Liver (tissue), 9 donors: ENCODE data around the gene NDUFB7. TPM values are rescaled to one million over a fixed set of nuclear protein-coding genes. Genes with fewer than 3 reads are reported as not detected.

Source experiments
- DNase-seq: peaks from one replicate; pipeline ENCODE4 v3.0.0-alpha.2; 2017; ENCODE audit warnings: low spot score
- H3K27ac ChIP-seq, 2 donors: one replicate each; pipeline ENCODE4 v1.7.0; 2013; ENCODE audit warnings: inconsistent platforms in 2 of 2, low read length in 2 of 2, control low read depth in 1 of 2, low read depth in 1 of 2, mild to moderate bottlenecking in 1 of 2
- H3K27me3 ChIP-seq, 4 donors: one replicate each; pipeline versions ENCODE4 v1.6.1 to v1.7.0; 2013; ENCODE audit warnings: low read length in 3 of 4, inconsistent platforms in 1 of 4, mild to moderate bottlenecking in 1 of 4, moderate library complexity in 1 of 4; ENCODE audit not compliant: control insufficient read depth in 4 of 4, insufficient read depth in 4 of 4
- H3K36me3 ChIP-seq, 4 donors: one replicate each; pipeline versions ENCODE4 v1.6.1 to v1.7.0; 2013; ENCODE audit warnings: low read length in 3 of 4, mild to moderate bottlenecking in 3 of 4, low read depth in 1 of 4, moderate library complexity in 1 of 4; ENCODE audit not compliant: control insufficient read depth in 4 of 4, insufficient read depth in 3 of 4
- H3K4me1 ChIP-seq, 4 donors: one replicate each; pipeline versions ENCODE4 v1.6.1 to v1.7.0; 2013; ENCODE audit warnings: low read length in 3 of 4, mild to moderate bottlenecking in 3 of 4, moderate library complexity in 1 of 4; ENCODE audit not compliant: control insufficient read depth in 4 of 4, insufficient read depth in 4 of 4
- H3K4me3 ChIP-seq, 3 donors: one replicate each; pipeline versions ENCODE4 v1.6.1 to v1.7.0; 2013; ENCODE audit warnings: low read length in 3 of 3, control low read depth in 1 of 3, low read depth in 1 of 3, mild to moderate bottlenecking in 1 of 3
- H3K9ac ChIP-seq, 2 donors: one replicate each; pipeline ENCODE4 v1.7.0; 2013; ENCODE audit warnings: low read length in 2 of 2, mild to moderate bottlenecking in 2 of 2, moderate library complexity in 2 of 2, control low read depth in 1 of 2, low read depth in 1 of 2
- H3K9me3 ChIP-seq, 4 donors: one replicate each; pipeline versions ENCODE4 v1.6.1 to v1.7.0; 2013; ENCODE audit warnings: low read length in 3 of 4; ENCODE audit not compliant: control insufficient read depth in 4 of 4
- EGR1 ChIP-seq, 2 donors: IDR thresholded peaks; 2 replicates each; pipeline ENCODE4 v1.6.1; 2016 to 2018; ENCODE audit warnings: antibody characterized with exemption in 2 of 2, low read depth in 2 of 2
- FOXA1 ChIP-seq: IDR thresholded peaks from 2 replicates; pipeline ENCODE4 v1.6.1; 2016; ENCODE audit warnings: antibody characterized with exemption
- FOXA2 ChIP-seq: IDR thresholded peaks from 2 replicates; pipeline ENCODE4 v1.6.1; 2016; ENCODE audit warnings: antibody characterized with exemption
- GABPA ChIP-seq, 2 donors: IDR thresholded peaks in 1 of 2; conservative IDR thresholded peaks in 1 of 2; 2 replicates each; pipeline ENCODE4 v1.6.1; 2016; ENCODE audit warnings: antibody characterized with exemption in 2 of 2, mild to moderate bottlenecking in 1 of 2, moderate library complexity in 1 of 2
- HNF4A ChIP-seq, 2 donors: conservative IDR thresholded peaks; 2 replicates each; pipeline ENCODE4 v1.6.1; 2016; ENCODE audit warnings: antibody characterized with exemption in 2 of 2, mild to moderate bottlenecking in 2 of 2
- HNF4G ChIP-seq: IDR thresholded peaks from 2 replicates; pipeline ENCODE4 v1.6.1; 2016; ENCODE audit warnings: antibody characterized with exemption
- JUND ChIP-seq, 2 donors: IDR thresholded peaks; 2 replicates each; pipeline ENCODE4 v1.6.1; 2016; ENCODE audit warnings: antibody characterized with exemption in 2 of 2
- NR2F2 ChIP-seq: IDR thresholded peaks from 2 replicates; pipeline ENCODE4 v1.6.1; 2016; ENCODE audit warnings: antibody characterized with exemption
- RAD21 ChIP-seq, 2 donors: IDR thresholded peaks; 2 replicates each; pipeline ENCODE4 v1.6.1; 2016; ENCODE audit warnings: antibody characterized with exemption in 2 of 2, mild to moderate bottlenecking in 2 of 2
- RXRA ChIP-seq, 2 donors: IDR thresholded peaks; 2 replicates each; pipeline ENCODE4 v1.6.1; 2017 to 2018; ENCODE audit warnings: antibody characterized with exemption in 2 of 2, mild to moderate bottlenecking in 1 of 2
- SP1 ChIP-seq: IDR thresholded peaks from 2 replicates; pipeline ENCODE4 v1.6.1; 2018; ENCODE audit warnings: antibody characterized with exemption, mild to moderate bottlenecking
- TAF1 ChIP-seq: conservative IDR thresholded peaks from 2 replicates; pipeline ENCODE4 v1.6.1; 2016; ENCODE audit warnings: antibody characterized with exemption, mild to moderate bottlenecking
- YY1 ChIP-seq: IDR thresholded peaks from 2 replicates; pipeline ENCODE4 v1.6.1; 2016; ENCODE audit warnings: antibody characterized with exemption, mild to moderate bottlenecking
- WGBS: extraction: QIAGEN DNeasy Blood & Tissue Kit; methylation state at CpG from one replicate; pipeline ENCODE4 v1.1.7; 2013; 5-methylcytosine and 5-hydroxymethylcytosine counted together
- polyA plus RNA-seq, 2 donors: library from polyadenylated mRNA; stranded (reverse) in 1 of 2; unstranded in 1 of 2; fragments of 200-250 nt in 1 of 2; fragments of >200 nt in 1 of 2; fragmentation: Nextera tagmentation in 1 of 2; extraction: Ambion mirVana in 1 of 2; gene quantifications; one replicate each; pipeline versions ENCODE4 v1.2.1 to v1.2.3, GENCODE V29; 2013 to 2015
- total RNA-seq, 2 donors: library from RNA; depleted of rRNA; stranded (reverse); fragments of >200 nt; gene quantifications; one replicate each; pipeline ENCODE4 v1.2.3, GENCODE V29; 2014
- TF ChIP-seq, protein P1 (sequence below): IDR thresholded peaks from 2 replicates; pipeline ENCODE4 v1.6.1; 2016; ENCODE audit warnings: antibody characterized with exemption
- TF ChIP-seq, protein P2 (sequence below): IDR thresholded peaks from 2 replicates; pipeline ENCODE4 v1.6.1; 2016; ENCODE audit warnings: antibody characterized with exemption
- TF ChIP-seq, protein P3 (sequence below): IDR thresholded peaks from 2 replicates; pipeline ENCODE4 v1.6.1; 2016; ENCODE audit warnings: antibody characterized with exemption, mild to moderate bottlenecking
- TF ChIP-seq, protein P4 (sequence below): IDR thresholded peaks from 2 replicates; pipeline ENCODE4 v1.6.1; 2016; ENCODE audit warnings: antibody characterized with exemption
- TF ChIP-seq, protein P5 (sequence below): fragments of 150-350 bp; IDR thresholded peaks from 2 replicates; pipeline ENCODE4 v1.5.1; 2017; ENCODE audit warnings: improper control_type of control experiment, low read depth, low read length; ENCODE audit not compliant: missing input control
- donor health status: healthy.
- donor health status: healthy.
- donor health status: healthy.
- donor health status: healthy.
- donor health status: healthy.

Gene NDUFB7
- total and polyA plus RNA-seq, 4 donors, result 110 to 293 (median 252) TPM

DNA sequence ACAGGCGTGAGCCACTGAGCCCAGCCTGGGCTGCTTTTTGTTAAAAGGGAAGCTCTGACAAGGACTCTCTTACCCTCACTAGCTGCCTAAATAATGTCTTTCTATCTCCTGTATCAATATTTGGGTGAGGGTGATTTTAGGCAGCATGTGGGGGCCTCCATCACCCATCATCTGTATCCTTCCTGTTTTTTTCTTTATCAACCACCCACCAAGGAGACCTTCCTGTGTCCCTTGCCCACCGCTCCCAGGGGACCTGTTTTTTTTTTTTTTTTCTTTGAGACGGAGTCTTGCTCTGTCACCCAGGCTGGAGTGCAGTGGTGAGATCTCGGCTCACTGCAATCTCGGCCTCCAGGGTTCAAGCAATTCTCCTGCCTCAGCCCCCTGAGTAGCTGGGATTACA, 5.4 kb upstream of the NDUFB7 start:
- peaks cover 0 to under 1% (median 0%) of the 10 kb centered on the region in 4 donors for H3K4me1 ChIP-seq
- 81% methylated on average over 5 of the region's 5 CpGs for WGBS
- no peaks in the 10 kb centered on the region for H3K27me3 ChIP-seq
- H3K9me3 ChIP-seq, result no peaks in the 10 kb centered on the region
- H3K9ac ChIP-seq, result no peak overlapping the region
- no peak overlapping the region for H3K4me3 ChIP-seq
- no peak for DNase-seq
- no peak overlapping the region for H3K27ac ChIP-seq
- TF ChIP-seq, protein P1, sequence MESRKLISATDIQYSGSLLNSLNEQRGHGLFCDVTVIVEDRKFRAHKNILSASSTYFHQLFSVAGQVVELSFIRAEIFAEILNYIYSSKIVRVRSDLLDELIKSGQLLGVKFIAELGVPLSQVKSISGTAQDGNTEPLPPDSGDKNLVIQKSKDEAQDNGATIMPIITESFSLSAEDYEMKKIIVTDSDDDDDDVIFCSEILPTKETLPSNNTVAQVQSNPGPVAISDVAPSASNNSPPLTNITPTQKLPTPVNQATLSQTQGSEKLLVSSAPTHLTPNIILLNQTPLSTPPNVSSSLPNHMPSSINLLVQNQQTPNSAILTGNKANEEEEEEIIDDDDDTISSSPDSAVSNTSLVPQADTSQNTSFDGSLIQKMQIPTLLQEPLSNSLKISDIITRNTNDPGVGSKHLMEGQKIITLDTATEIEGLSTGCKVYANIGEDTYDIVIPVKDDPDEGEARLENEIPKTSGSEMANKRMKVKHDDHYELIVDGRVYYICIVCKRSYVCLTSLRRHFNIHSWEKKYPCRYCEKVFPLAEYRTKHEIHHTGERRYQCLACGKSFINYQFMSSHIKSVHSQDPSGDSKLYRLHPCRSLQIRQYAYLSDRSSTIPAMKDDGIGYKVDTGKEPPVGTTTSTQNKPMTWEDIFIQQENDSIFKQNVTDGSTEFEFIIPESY, result no peak
- TF ChIP-seq YY1 (no peak), JUND (IDR thresholded peaks at IDR 0.05) (no peak), FOXA2 (no peak), HNF4A (conservative IDR thresholded peaks at IDR 0.05) (no peak), EGR1 (IDR thresholded peaks at IDR 0.05; ENCODE audit: low read depth in 2 of 2) (no peak), TAF1 (no peak), GABPA (IDR thresholded peaks at IDR 0.05 in 1 of 2, conservative IDR thresholded peaks at IDR 0.05 in 1 of 2) (no peak), RAD21 (IDR thresholded peaks at IDR 0.05) (no peak), FOXA1 (no peak), HNF4G (no peak), RXRA (IDR thresholded peaks at IDR 0.05) (no peak), SP1 (no peak), NR2F2 (no peak)
- TF ChIP-seq, protein P2, sequence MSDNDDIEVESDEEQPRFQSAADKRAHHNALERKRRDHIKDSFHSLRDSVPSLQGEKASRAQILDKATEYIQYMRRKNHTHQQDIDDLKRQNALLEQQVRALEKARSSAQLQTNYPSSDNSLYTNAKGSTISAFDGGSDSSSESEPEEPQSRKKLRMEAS, result no peak
- TF ChIP-seq, protein P3, sequence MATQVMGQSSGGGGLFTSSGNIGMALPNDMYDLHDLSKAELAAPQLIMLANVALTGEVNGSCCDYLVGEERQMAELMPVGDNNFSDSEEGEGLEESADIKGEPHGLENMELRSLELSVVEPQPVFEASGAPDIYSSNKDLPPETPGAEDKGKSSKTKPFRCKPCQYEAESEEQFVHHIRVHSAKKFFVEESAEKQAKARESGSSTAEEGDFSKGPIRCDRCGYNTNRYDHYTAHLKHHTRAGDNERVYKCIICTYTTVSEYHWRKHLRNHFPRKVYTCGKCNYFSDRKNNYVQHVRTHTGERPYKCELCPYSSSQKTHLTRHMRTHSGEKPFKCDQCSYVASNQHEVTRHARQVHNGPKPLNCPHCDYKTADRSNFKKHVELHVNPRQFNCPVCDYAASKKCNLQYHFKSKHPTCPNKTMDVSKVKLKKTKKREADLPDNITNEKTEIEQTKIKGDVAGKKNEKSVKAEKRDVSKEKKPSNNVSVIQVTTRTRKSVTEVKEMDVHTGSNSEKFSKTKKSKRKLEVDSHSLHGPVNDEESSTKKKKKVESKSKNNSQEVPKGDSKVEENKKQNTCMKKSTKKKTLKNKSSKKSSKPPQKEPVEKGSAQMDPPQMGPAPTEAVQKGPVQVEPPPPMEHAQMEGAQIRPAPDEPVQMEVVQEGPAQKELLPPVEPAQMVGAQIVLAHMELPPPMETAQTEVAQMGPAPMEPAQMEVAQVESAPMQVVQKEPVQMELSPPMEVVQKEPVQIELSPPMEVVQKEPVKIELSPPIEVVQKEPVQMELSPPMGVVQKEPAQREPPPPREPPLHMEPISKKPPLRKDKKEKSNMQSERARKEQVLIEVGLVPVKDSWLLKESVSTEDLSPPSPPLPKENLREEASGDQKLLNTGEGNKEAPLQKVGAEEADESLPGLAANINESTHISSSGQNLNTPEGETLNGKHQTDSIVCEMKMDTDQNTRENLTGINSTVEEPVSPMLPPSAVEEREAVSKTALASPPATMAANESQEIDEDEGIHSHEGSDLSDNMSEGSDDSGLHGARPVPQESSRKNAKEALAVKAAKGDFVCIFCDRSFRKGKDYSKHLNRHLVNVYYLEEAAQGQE, result no peak
- TF ChIP-seq, protein P4, sequence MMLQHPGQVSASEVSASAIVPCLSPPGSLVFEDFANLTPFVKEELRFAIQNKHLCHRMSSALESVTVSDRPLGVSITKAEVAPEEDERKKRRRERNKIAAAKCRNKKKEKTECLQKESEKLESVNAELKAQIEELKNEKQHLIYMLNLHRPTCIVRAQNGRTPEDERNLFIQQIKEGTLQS, result no peak
- TF ChIP-seq, protein P5, sequence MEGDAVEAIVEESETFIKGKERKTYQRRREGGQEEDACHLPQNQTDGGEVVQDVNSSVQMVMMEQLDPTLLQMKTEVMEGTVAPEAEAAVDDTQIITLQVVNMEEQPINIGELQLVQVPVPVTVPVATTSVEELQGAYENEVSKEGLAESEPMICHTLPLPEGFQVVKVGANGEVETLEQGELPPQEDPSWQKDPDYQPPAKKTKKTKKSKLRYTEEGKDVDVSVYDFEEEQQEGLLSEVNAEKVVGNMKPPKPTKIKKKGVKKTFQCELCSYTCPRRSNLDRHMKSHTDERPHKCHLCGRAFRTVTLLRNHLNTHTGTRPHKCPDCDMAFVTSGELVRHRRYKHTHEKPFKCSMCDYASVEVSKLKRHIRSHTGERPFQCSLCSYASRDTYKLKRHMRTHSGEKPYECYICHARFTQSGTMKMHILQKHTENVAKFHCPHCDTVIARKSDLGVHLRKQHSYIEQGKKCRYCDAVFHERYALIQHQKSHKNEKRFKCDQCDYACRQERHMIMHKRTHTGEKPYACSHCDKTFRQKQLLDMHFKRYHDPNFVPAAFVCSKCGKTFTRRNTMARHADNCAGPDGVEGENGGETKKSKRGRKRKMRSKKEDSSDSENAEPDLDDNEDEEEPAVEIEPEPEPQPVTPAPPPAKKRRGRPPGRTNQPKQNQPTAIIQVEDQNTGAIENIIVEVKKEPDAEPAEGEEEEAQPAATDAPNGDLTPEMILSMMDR, result no peak
- H3K36me3 ChIP-seq, result no peaks in the 10 kb centered on the region
